Esophagus squamous epithelium (tissue), 4 donors: ENCODE data around the gene LAMTOR5.

Experiments used
- CTCF ChIP-seq, 6 experiments: fragments of 450-650 bp in 4 of 6; fragments of 200-600 bp in 2 of 6; sonication (generic) in 2 of 6; IDR thresholded peaks; one replicate each; pipeline ENCODE4 v1.5.1; 2016 to 2019; ENCODE audit warnings: antibody characterized with exemption in 6 of 6, mild to moderate bottlenecking in 4 of 6, moderate library complexity in 4 of 6
- POLR2A ChIP-seq, 4 donors: fragments of 450-650 bp; IDR thresholded peaks; one replicate each; pipeline ENCODE4 v1.6.1; 2017; ENCODE audit warnings: antibody characterized with exemption in 4 of 4, mild to moderate bottlenecking in 4 of 4, moderate library complexity in 3 of 4

GRCh38 chr1:110408488-110408887 lies 994 bp upstream of the LAMTOR5 start:
- TF ChIP-seq CTCF (IDR thresholded peaks at IDR 0.05) (no peak), POLR2A (IDR thresholded peaks at IDR 0.05) (no peak)
